ENCODE data around the gene PPP1R13B. TPM values are rescaled to one million over a fixed set of nuclear protein-coding genes. Genes with fewer than 3 reads are reported as not detected.
A peak's percentile ranks its signal among the peaks of the same experiment; 100 is the strongest.

Gene PPP1R13B
- total RNA-seq, 3 donors from 2014 or later = 6.4 to 21.8 (median 18.4) TPM

DNA sequence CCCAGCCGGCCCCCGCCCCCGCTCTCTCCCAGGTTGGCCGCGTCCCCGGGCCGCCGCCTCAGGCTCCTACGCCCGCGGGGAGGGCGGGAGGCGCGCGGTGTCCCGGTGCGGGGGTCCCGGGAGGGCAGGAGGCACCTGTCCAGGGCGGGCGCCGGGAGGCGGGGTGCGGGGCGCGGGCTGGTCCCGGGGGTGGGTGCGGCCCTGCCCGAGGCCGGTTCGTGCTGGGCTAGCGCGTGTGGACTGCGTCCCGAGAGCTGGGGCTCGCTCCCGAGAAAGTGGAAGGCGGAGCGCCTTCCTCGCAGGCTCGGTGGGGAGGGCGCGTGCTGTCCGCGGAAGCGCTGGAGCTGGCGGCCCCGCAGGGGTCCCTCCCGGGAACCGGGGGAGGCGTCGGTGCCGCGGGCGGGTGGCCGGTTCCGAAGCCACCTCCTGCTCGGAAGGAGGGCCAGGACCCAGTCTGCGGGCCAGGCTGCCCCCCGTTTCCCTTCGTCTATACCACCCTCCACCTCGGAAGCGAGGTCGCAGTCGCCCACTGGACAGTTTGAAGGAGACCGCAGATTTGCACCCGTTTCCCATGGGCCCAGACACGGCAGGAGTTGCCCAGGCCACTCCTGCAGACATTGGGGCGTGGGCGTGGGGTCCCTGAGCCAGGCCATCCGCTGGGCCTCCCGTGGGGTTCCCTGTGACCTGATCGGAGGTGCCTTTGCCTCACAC, 131.1 kb downstream of the PPP1R13B start:
- no peaks in the 10 kb centered on the region for H3K27me3 ChIP-seq
- H3K36me3 ChIP-seq = no peaks in the 10 kb centered on the region
- H3K27ac ChIP-seq = peak overlapping the region; percentile 73 to 95
- intact Hi-C loops (cut with DNase I; ENCODE audit: low total_unique reads) = no loop called here
- TF ChIP-seq POLR2A (IDR thresholded peaks at IDR 0.05) (no peak), POLR2AphosphoS5 (IDR thresholded peaks at IDR 0.05) (no peak)
- TF ChIP-seq, protein P1, sequence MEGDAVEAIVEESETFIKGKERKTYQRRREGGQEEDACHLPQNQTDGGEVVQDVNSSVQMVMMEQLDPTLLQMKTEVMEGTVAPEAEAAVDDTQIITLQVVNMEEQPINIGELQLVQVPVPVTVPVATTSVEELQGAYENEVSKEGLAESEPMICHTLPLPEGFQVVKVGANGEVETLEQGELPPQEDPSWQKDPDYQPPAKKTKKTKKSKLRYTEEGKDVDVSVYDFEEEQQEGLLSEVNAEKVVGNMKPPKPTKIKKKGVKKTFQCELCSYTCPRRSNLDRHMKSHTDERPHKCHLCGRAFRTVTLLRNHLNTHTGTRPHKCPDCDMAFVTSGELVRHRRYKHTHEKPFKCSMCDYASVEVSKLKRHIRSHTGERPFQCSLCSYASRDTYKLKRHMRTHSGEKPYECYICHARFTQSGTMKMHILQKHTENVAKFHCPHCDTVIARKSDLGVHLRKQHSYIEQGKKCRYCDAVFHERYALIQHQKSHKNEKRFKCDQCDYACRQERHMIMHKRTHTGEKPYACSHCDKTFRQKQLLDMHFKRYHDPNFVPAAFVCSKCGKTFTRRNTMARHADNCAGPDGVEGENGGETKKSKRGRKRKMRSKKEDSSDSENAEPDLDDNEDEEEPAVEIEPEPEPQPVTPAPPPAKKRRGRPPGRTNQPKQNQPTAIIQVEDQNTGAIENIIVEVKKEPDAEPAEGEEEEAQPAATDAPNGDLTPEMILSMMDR (IDR thresholded peaks at IDR 0.05) = no peak
- DNase-seq (ENCODE audit: low spot score in 2 of 2) = no peak
- no peaks in the 10 kb centered on the region for H3K9me3 ChIP-seq
- peaks cover 12 to 13% of the 10 kb centered on the region in 2 donors for H3K4me1 ChIP-seq
- H3K4me3 ChIP-seq = peak overlapping the region; percentile 65 to 100 (median 70)

DNA sequence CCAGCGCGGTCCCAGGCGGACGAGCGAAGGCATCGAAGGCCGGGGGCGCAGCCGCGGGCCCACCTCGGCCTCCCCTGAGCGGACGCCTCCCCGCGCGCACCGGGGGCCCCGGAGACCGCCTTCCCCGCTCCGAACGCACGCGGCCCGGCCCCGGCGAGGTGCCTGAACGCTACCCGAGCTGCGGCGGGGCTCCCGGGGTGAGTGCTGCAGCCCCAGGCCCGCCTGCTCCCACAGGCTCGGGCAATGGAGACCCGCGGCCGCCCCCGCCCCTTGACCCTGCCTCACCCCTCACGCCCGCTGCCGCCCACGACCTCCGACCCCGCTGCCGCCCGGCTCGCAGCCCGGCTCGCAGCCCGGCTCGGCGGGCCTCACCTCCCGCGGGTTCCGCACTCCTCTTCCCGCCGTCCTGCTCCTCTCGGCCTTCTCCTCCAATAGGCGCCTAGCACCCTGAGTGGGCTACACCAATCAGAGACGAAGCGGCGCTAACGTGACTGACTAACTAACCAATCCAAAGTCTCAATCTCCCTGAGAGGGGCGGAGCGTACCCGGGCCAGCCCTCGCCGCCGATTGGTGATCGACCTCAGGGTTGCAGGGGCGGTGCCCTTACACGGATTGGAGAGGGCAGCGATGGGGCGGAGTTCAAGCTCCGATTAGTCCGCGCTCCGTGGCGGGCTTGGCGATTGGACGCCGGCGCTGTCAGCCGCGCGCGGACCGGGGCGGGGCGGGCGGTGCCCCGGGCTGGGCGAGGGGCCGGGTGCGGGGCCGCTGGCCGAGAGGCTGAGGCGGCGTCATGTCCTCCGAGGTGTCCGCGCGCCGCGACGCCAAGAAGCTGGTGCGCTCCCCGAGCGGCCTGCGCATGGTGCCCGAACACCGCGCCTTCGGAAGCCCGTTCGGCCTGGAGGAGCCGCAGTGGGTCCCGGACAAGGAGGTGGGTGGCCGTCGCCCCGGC, 132.0 kb downstream of the PPP1R13B start, which contains the start of the genes XRCC3 and ZFYVE21:
TSS of gene XRCC3 (minus strand) at position 400 of the 949 bp plus-strand sequence. CDS start 4,364 bp downstream, outside the sequence.
TSS of gene ZFYVE21 (plus strand) at position 759 of the 949 bp plus-strand sequence. CDS start at position 791, 32 bp downstream.
- intact Hi-C loops (cut with DNase I; ENCODE audit: low total_unique reads) = no loop called here
- Histone ChIP-seq H3K36me3 (no peaks in the 10 kb centered on the region), H3K4me3 (peak within 1 kb of the TSS; percentile 65 to 100 (median 70)), H3K27me3 (no peaks in the 10 kb centered on the region), H3K4me1 (peaks cover 12 to 13% of the 10 kb centered on the region in 2 donors), H3K9me3 (no peaks in the 10 kb centered on the region), H3K27ac (peak within 1 kb of the TSS; percentile 73 to 95)
- TF ChIP-seq POLR2A (IDR thresholded peaks at IDR 0.05) (no peak), POLR2AphosphoS5 (IDR thresholded peaks at IDR 0.05) (peak in 2 of 3 donors; percentile 28 to 35)
- TF ChIP-seq, protein P1 (IDR thresholded peaks at IDR 0.05) = no peak
- peak; percentile 100 for DNase-seq (ENCODE audit: low spot score in 2 of 2)

DNA sequence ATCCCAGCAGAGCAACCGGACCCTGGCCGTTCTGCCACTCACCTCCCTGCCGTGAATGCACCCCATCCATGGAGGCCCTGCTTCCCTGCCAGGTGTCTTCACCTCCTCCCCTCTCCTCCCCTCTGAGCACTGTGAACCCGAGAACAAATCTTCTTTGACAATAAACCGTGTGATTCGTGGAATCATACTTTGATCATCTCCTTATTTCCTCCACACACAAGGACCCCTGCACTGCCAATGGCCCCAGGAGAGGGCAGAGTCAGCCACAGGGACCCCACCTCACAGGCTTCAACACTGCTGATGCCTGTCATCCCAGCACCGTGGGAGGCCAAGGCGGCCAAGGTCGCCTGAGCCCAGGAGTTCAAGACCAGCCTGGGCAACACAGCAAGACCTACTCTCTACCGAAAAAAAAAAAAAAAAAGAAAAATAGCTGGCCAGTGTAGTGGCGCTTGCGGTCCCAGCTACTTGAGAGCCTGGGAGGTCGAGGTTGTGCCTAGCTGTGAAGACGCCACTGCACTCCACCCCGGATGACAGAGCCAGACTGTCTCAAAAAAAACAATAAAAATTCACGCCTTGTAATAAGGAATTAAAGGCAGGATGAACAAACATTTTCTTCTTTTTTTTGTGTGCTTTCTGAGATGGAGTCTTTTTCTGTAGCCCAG, 133.2 kb downstream of the PPP1R13B start:
- Histone ChIP-seq H3K27ac (no peak overlapping the region), H3K4me1 (peaks cover 12 to 13% of the 10 kb centered on the region in 2 donors), H3K4me3 (peak overlapping the region in 1 of 3 donors; percentile 100), H3K9me3 (no peaks in the 10 kb centered on the region), H3K27me3 (no peaks in the 10 kb centered on the region), H3K36me3 (no peaks in the 10 kb centered on the region)
- intact Hi-C loops (cut with DNase I; ENCODE audit: low total_unique reads) = no loop called here
- TF ChIP-seq POLR2A (IDR thresholded peaks at IDR 0.05) (no peak), POLR2AphosphoS5 (IDR thresholded peaks at IDR 0.05) (no peak)
- TF ChIP-seq, protein P1 (IDR thresholded peaks at IDR 0.05) = no peak
- no peak for DNase-seq (ENCODE audit: low spot score in 2 of 2)

DNA sequence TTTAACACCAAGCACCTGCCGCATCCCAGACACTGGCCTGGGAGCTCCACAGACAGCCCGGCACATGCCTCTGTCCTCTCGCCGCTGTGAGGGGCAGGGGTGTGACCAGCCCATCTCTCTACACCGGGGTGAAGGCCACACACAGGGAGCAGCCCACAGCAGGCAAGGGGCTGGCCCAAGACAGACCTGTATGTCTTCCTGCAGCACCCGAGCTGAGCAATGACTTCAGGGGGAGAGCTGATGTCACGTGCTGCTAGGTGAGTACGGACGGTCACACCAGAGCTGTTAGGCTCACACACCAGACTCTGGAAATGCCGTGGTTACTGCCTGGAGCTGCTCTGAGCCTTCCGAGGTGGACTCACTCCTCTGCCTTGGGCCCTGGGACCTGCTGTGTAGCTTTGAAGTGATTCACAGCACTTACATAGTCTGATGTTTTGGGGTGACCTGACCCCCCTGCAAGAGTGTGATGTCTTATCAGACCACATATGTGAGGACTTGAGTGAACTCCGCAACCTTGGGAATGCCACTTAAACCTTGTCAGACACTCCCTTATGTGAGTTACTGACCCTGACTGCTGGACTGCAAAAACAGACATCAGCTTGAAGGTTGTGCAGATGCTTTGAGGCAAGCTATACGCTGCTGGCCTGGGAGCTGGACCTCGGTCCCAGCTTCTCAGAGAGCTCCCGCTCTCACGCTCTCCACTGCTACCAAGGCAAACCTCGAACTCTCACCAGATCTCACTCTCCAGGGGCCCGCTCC, 133.9 kb downstream of the PPP1R13B start:
- TF ChIP-seq POLR2A (IDR thresholded peaks at IDR 0.05) (no peak), POLR2AphosphoS5 (IDR thresholded peaks at IDR 0.05) (no peak)
- TF ChIP-seq, protein P1 (IDR thresholded peaks at IDR 0.05) = no peak
- intact Hi-C loops (cut with DNase I; ENCODE audit: low total_unique reads) = no loop called here

More for the DNA sequence above, 133.9 kb downstream of the PPP1R13B start:
- Histone ChIP-seq H3K27me3 (no peaks in the 10 kb centered on the region), H3K4me1 (peaks cover 12 to 13% of the 10 kb centered on the region in 2 donors), H3K9me3 (no peaks in the 10 kb centered on the region), H3K27ac (peak overlapping the region; percentile 75 to 85), H3K4me3 (no peak overlapping the region), H3K36me3 (no peaks in the 10 kb centered on the region)
- no peak for DNase-seq (ENCODE audit: low spot score in 2 of 2)

All from breast epithelium (tissue), 4 donors.